B cell (primary cell): ENCODE measurements around the gene CCDC187.

Source experiments
- EZH2 ChIP-seq: IDR thresholded peaks from 2 replicates; pipeline ENCODE4 v1.6.1; 2012; ENCODE audit warnings: borderline replicate concordance, low read depth, mild to moderate bottlenecking, moderate library complexity, low read length; ENCODE audit not compliant: insufficient read depth, poor library complexity, severe bottlenecking
- TF ChIP-seq, protein P1 (sequence below): fragments of 200-600 bp; IDR thresholded peaks from one replicate; pipeline ENCODE4 v1.8.0; 2022; ENCODE audit warnings: antibody characterized with exemption, mild to moderate bottlenecking

DNA sequence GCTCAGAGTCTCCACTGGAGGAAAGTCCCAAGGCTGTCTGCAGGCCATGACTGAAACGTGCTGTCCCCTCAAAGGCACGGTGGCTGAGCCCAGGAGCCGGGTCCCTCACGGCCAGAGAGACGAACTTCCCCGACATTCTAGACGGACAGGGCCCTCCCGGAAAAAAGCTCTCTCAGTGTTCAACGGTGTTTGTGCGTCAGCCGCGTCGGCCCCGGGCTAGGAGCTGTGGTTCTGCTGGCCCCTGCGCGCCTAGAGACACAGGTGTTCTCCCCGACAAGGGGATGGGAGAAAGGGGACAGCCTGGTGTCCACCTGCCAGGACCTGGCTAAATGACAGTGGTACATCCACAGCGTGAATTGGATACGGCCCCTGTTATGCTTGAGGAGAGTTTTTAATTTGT is 17.7 kb upstream of the CCDC187 start:
- TF ChIP-seq, protein P1, sequence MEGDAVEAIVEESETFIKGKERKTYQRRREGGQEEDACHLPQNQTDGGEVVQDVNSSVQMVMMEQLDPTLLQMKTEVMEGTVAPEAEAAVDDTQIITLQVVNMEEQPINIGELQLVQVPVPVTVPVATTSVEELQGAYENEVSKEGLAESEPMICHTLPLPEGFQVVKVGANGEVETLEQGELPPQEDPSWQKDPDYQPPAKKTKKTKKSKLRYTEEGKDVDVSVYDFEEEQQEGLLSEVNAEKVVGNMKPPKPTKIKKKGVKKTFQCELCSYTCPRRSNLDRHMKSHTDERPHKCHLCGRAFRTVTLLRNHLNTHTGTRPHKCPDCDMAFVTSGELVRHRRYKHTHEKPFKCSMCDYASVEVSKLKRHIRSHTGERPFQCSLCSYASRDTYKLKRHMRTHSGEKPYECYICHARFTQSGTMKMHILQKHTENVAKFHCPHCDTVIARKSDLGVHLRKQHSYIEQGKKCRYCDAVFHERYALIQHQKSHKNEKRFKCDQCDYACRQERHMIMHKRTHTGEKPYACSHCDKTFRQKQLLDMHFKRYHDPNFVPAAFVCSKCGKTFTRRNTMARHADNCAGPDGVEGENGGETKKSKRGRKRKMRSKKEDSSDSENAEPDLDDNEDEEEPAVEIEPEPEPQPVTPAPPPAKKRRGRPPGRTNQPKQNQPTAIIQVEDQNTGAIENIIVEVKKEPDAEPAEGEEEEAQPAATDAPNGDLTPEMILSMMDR: no peak
- no peak for TF ChIP-seq EZH2
